ENCODE results near the gene CYP19A1. TPM values are rescaled to one million over a fixed set of nuclear protein-coding genes. Genes with fewer than 3 reads are reported as not detected.
A peak's percentile ranks its signal among the peaks of the same experiment; 100 is the strongest.

The CYP19A1 gene
- polyA plus RNA-seq, 1 experiment: not detected

- CTCF ChIA-PET: interaction anchor here (0.6 to 4.2 kb wide), 35 partner anchors 9 to 1610 kb away, joined by 3 to 132 read pairs (median 4); no protein-coding TSS in a partner anchor
- H3K4me3 ChIP-seq (ENCODE audit: low read depth, low read length): no peak overlapping the region
- TF ChIP-seq CTCF (IDR thresholded peaks at IDR 0.05; ENCODE audit: low read depth, low read length): peak; percentile 88
- peaks cover 31% of the 10 kb centered on the region for H3K27me3 ChIP-seq (ENCODE audit: control insufficient read depth, insufficient read depth, low read length)
- H3K9me3 ChIP-seq (ENCODE audit: control insufficient read depth, insufficient read depth, low read length): no peaks in the 10 kb centered on the region
- H3K27ac ChIP-seq (ENCODE audit: low read depth, low read length): no peak overlapping the region
- POLR2A ChIA-PET: interaction anchor here (1.2 kb wide), 1 partner anchor 87 kb away, joined by 4 read pairs; no protein-coding TSS in a partner anchor
- DNase-seq (ENCODE audit: low read depth, low spot score): no peak
Observed at GRCh38 chr15:51281368-51281967, 56.9 kb downstream of the CYP19A1 start.

GRCh38 chr15:51280838-51281237, 57.6 kb downstream of the CYP19A1 start:
- Histone ChIP-seq H3K9me3 (ENCODE audit: control insufficient read depth, insufficient read depth, low read length) (no peaks in the 10 kb centered on the region), H3K27me3 (ENCODE audit: control insufficient read depth, insufficient read depth, low read length) (peaks cover 34% of the 10 kb centered on the region), H3K27ac (ENCODE audit: low read depth, low read length) (no peak overlapping the region), H3K4me3 (ENCODE audit: low read depth, low read length) (no peak overlapping the region)
- CTCF ChIA-PET: interaction anchor here (0.6 to 4.2 kb wide), 29 partner anchors 8 to 1610 kb away, joined by 3 to 132 read pairs (median 4); no protein-coding TSS in a partner anchor
- POLR2A ChIA-PET: no interaction called here
- no peak for TF ChIP-seq CTCF (IDR thresholded peaks at IDR 0.05; ENCODE audit: low read depth, low read length)
- DNase-seq (ENCODE audit: low read depth, low spot score): no peak

GRCh38 chr15:51279391-51279790, 59.0 kb downstream of the CYP19A1 start:
- Histone ChIP-seq H3K4me3 (ENCODE audit: low read depth, low read length) (no peak overlapping the region), H3K9me3 (ENCODE audit: control insufficient read depth, insufficient read depth, low read length) (no peaks in the 10 kb centered on the region), H3K27me3 (ENCODE audit: control insufficient read depth, insufficient read depth, low read length) (peaks cover 39% of the 10 kb centered on the region), H3K27ac (ENCODE audit: low read depth, low read length) (no peak overlapping the region)
- TF ChIP-seq CTCF (IDR thresholded peaks at IDR 0.05; ENCODE audit: low read depth, low read length): no peak
- POLR2A ChIA-PET: no interaction called here
- CTCF ChIA-PET: interaction anchor here (1.6 to 4.2 kb wide), 2 partner anchors 87 to 100 kb away, joined by 4 to 132 read pairs; no protein-coding TSS in a partner anchor
- DNase-seq (ENCODE audit: low read depth, low spot score): no peak

GRCh38 chr15:51277101-51277500, 61.3 kb downstream of the CYP19A1 start:
- POLR2A ChIA-PET: no interaction called here
- Histone ChIP-seq H3K27me3 (ENCODE audit: control insufficient read depth, insufficient read depth, low read length) (peaks cover 42% of the 10 kb centered on the region), H3K27ac (ENCODE audit: low read depth, low read length) (no peak overlapping the region), H3K9me3 (ENCODE audit: control insufficient read depth, insufficient read depth, low read length) (no peaks in the 10 kb centered on the region), H3K4me3 (ENCODE audit: low read depth, low read length) (no peak overlapping the region)
- CTCF ChIA-PET: interaction anchor here (0.9 to 3.5 kb wide), 2 partner anchors 104 to 115 kb away, joined by 3 to 14 read pairs; no protein-coding TSS in a partner anchor
- no peak for DNase-seq (ENCODE audit: low read depth, low spot score)
- TF ChIP-seq CTCF (IDR thresholded peaks at IDR 0.05; ENCODE audit: low read depth, low read length): no peak

- ChIA-PET POLR2A (no interaction called here), CTCF (interaction anchor here (1.1 to 3.5 kb wide), 2 partner anchors 106 to 112 kb away, joined by 5 to 14 read pairs; no protein-coding TSS in a partner anchor)
- no peak for DNase-seq (ENCODE audit: low read depth, low spot score)
- Histone ChIP-seq H3K9me3 (ENCODE audit: control insufficient read depth, insufficient read depth, low read length) (no peaks in the 10 kb centered on the region), H3K4me3 (ENCODE audit: low read depth, low read length) (no peak overlapping the region), H3K27ac (ENCODE audit: low read depth, low read length) (no peak overlapping the region), H3K27me3 (ENCODE audit: control insufficient read depth, insufficient read depth, low read length) (peaks cover 50% of the 10 kb centered on the region)
- TF ChIP-seq CTCF (IDR thresholded peaks at IDR 0.05; ENCODE audit: low read depth, low read length): no peak
Observed at GRCh38 chr15:51274956-51275355, 63.4 kb downstream of the CYP19A1 start.
